Colonic mucosa (tissue), 4 donors: ENCODE data around the gene ZC3HAV1L. TPM values are rescaled to one million over a fixed set of nuclear protein-coding genes. Genes with fewer than 3 reads are reported as not detected.
"Not testable (repeated sequence)": the region's sequence is repeated elsewhere in the genome, so short reads cannot be mapped to it uniquely, and the experiment has no call there.

Source experiments
- DNase-seq: peaks from one replicate; pipeline ENCODE4 v3.0.0-alpha.2; 2020
- H3K27ac ChIP-seq: fragments of 200-600 bp; one replicate; pipeline ENCODE4 v1.8.0; 2021
- H3K27me3 ChIP-seq: fragments of 200-600 bp; one replicate; pipeline ENCODE4 v1.8.0; 2021
- H3K36me3 ChIP-seq: fragments of 200-600 bp; one replicate; pipeline ENCODE4 v1.8.0; 2021
- H3K4me1 ChIP-seq: fragments of 200-600 bp; one replicate; pipeline ENCODE4 v1.8.0; 2021; ENCODE audit warnings: mild to moderate bottlenecking
- H3K4me3 ChIP-seq: fragments of 200-600 bp; one replicate; pipeline ENCODE4 v1.8.0; 2021
- H3K9ac ChIP-seq, 2 donors: one replicate each; pipeline ENCODE4 v1.7.0; 2013; ENCODE audit warnings: control low read depth in 2 of 2, low read depth in 2 of 2, low read length in 2 of 2
- H3K9me3 ChIP-seq: fragments of 200-600 bp; one replicate; pipeline ENCODE4 v1.8.0; 2021
- intact Hi-C: fragments of 100-400 bp; cut with DNase I; formaldehyde crosslinking; loops from one replicate; pipeline ENCODE4 v1.14.1; 2022
- total RNA-seq, 2 donors: library from RNA; stranded (reverse); fragmentation: NEBNext Ultra II Directional in 1 of 2; extraction: Animal tissue kit (Norgen Biotek cat#: 25700) in 1 of 2; gene quantifications; one replicate each; pipeline ENCODE4 v1.2.1, GENCODE V29; 2021
- TF ChIP-seq, protein P1 (sequence below): fragments of 200-600 bp; IDR thresholded peaks from one replicate; pipeline ENCODE4 v1.8.0; 2022; ENCODE audit warnings: antibody characterized with exemption, mild to moderate bottlenecking
- donor health status: healthy.
- donor health status: DM: no; HTN: no; CAD: no.
- donor health status: DM: no; HTN: no; CAD: no.

Gene ZC3HAV1L
- total RNA-seq, 2 donors from 2014 or later, result 10.9 to 11.7 TPM

DNA sequence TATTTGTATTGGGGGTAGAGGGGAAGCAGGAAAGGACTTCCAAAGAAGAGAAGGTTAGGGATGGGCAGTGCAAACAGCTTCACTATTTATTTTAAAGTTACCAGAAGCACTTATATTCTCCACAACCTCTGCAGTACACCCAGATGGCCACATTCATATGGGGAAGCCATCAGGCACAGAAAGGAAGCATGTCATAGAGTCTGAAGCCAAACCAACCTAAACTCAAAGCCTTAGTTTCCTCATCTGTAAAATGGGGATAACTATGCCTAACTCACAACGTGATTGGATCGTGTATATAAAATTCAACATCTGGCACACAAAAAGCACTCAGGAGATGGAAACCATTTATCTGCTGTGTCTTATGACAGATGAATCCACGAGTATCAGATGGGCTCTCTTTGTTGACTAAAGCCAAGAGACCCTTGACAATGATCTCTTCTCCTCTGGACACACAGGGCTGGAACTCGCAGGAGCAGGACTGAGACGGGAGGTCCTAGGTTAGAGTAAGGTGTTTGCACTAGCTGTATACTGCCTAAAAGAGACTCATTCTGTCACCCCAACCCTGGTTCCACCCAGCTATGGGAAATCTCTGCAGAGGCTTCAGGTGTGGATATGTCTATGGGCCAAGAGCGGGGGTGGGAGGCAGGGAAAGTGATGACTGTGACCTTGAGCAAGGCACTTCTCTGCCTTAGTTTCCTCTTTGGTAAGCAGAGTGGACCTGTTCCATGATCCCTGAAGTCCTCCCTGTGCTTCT lies 56.4 kb downstream of the ZC3HAV1L start:
- Histone ChIP-seq H3K27ac (no peak overlapping the region), H3K9ac (no peak overlapping the region), H3K9me3 (no peaks in the 10 kb centered on the region), H3K4me1 (no peaks in the 10 kb centered on the region), H3K27me3 (no peaks in the 10 kb centered on the region), H3K4me3 (no peak overlapping the region), H3K36me3 (no peaks in the 10 kb centered on the region)
- TF ChIP-seq, protein P1, sequence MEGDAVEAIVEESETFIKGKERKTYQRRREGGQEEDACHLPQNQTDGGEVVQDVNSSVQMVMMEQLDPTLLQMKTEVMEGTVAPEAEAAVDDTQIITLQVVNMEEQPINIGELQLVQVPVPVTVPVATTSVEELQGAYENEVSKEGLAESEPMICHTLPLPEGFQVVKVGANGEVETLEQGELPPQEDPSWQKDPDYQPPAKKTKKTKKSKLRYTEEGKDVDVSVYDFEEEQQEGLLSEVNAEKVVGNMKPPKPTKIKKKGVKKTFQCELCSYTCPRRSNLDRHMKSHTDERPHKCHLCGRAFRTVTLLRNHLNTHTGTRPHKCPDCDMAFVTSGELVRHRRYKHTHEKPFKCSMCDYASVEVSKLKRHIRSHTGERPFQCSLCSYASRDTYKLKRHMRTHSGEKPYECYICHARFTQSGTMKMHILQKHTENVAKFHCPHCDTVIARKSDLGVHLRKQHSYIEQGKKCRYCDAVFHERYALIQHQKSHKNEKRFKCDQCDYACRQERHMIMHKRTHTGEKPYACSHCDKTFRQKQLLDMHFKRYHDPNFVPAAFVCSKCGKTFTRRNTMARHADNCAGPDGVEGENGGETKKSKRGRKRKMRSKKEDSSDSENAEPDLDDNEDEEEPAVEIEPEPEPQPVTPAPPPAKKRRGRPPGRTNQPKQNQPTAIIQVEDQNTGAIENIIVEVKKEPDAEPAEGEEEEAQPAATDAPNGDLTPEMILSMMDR, result no peak
- intact Hi-C loops, result no loop called here
- DNase-seq, result no peak

DNA sequence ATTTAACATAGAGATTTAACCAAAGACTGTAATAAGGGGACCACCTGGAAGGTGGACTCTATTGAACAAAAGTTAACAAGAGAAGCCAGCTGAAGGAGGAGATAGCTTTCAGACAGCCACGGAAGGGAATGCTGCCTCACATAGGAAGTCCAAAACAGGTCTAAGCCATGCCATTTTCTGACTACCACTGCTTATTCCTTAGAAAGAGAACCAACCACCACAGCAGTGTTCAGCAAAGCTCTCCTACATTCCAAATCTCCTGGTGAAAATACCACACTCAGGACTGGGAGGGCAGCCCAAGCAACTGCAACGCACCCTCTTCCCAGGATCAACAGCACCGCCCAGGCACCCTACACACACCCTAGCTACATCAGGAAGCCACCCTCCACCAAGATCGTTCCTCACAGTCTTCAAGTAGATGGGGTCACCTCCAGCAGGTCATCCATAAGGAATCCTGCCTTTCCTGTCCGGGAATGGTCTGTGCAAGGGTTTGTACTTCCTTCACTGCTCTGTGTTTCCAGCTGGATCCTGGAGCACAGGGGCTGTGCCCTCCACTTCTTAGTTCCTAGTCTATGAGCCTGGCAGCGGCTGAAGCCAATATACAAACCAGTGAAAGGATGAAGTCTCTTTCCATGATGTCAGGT lies 57.2 kb downstream of the ZC3HAV1L start:
- Histone ChIP-seq H3K4me3 (no peak overlapping the region), H3K27ac (no peak overlapping the region), H3K4me1 (no peaks in the 10 kb centered on the region), H3K36me3 (no peaks in the 10 kb centered on the region), H3K9me3 (no peaks in the 10 kb centered on the region), H3K27me3 (no peaks in the 10 kb centered on the region), H3K9ac (no peak overlapping the region)
- intact Hi-C loops, result no loop called here
- DNase-seq, result no peak
- TF ChIP-seq, protein P1, result no peak

DNA sequence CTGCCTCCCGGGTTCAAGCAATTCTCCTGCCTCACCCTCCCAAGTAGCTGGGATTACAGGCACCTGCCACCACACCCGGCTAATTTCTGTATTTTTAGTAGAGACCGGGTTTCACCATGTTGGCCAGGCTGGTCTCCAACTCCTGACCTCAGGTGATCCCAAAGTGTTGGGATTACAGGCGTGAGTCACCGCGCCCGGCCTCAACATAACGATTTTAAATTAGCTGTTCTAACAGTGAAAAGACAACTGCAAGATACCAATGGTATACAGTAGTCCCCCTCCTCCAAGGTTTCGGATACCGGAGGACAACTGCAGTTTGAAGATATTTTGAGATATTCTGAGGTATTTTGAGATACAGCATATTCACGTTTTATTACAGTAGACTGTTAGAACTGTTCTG lies 59.7 kb downstream of the ZC3HAV1L start:
- H3K9me3 ChIP-seq, H3K27ac ChIP-seq, H3K4me3 ChIP-seq, DNase-seq, H3K36me3 ChIP-seq, H3K27me3 ChIP-seq, intact Hi-C loops, H3K9ac ChIP-seq, H3K4me1 ChIP-seq: not testable (repeated sequence)

Other genes with a start within 250 kb of the ZC3HAV1L start
- gene TMEM213, start 238.0 kb downstream of the ZC3HAV1L start, total RNA-seq, result not detected
- gene ATP6V0A4, start 237.8 kb downstream of the ZC3HAV1L start, total RNA-seq, result not detected
- 1 to 10 TPM; 2.9 to 3.5 TPM for gene KIAA1549, start 54.7 kb downstream of the ZC3HAV1L start, total RNA-seq
- 10 to 100 TPM; 29.0 to 33.8 TPM for gene ZC3HAV1, start 73.7 kb upstream of the ZC3HAV1L start, total RNA-seq
- gene UBN2, start 195.2 kb upstream of the ZC3HAV1L start, total RNA-seq, result 10 to 100 TPM; 14.4 to 19.3 TPM